A549 (cell line): Measurements from ENCODE around the gene EFCAB8.
A peak's percentile ranks its signal among the peaks of the same experiment; 100 is the strongest.

ENCODE experiments used
- CEBPB ChIP-seq, 2 experiments: fragments of >200 bp in 1 of 2; sonication (Bioruptor Twin) in 1 of 2; formaldehyde crosslinking in 1 of 2; IDR thresholded peaks; 2 replicates each; pipeline ENCODE4 v1.6.1; 2012 to 2016
- EP300 ChIP-seq, 2 experiments: fragments of >200 bp; sonication (Bioruptor Twin); formaldehyde crosslinking; IDR thresholded peaks; 2 replicates in 1 of 2; 3 replicates in 1 of 2; pipeline ENCODE4 v1.6.1; 2016 to 2017
- ESRRA ChIP-seq: fragments of 150-350 bp; IDR thresholded peaks from 2 replicates; pipeline ENCODE4 v1.6.1; 2014; ENCODE audit warnings: mild to moderate bottlenecking, low read length, borderline replicate concordance
- HMGXB4 ChIP-seq: fragments of 250-450 bp; sonication (Bioruptor Pico); IDR thresholded peaks from 2 replicates; pipeline ENCODE4 v1.5.0; 2021; ENCODE audit warnings: mild to moderate bottlenecking, moderate library complexity, borderline replicate concordance
- JUN ChIP-seq, 2 experiments: fragments of >200 bp; sonication (Bioruptor Twin); formaldehyde crosslinking; IDR thresholded peaks; 2 replicates in 1 of 2; 3 replicates in 1 of 2; pipeline ENCODE4 v1.6.1; 2016 to 2017
- JUNB ChIP-seq: fragments of >200 bp; sonication (Bioruptor Twin); formaldehyde crosslinking; IDR thresholded peaks from 2 replicates; pipeline ENCODE4 v1.6.1; 2016
- MAFK ChIP-seq: fragments of 450-650 bp; IDR thresholded peaks from 2 replicates; pipeline ENCODE4 v1.6.1; 2014; ENCODE audit not compliant: partially characterized antibody
- MAZ ChIP-seq: fragments of 150-350 bp; IDR thresholded peaks from 2 replicates; pipeline ENCODE4 v1.6.1; 2014; ENCODE audit warnings: antibody characterized with exemption, low read depth, low read length, borderline replicate concordance
- PHF8 ChIP-seq: fragments of 200-600 bp; sonication (generic); IDR thresholded peaks from 2 replicates; pipeline ENCODE4 v1.6.1; 2016; ENCODE audit warnings: low read depth, mild to moderate bottlenecking, antibody characterized with exemption, moderate library complexity, borderline replicate concordance
- POLR2A ChIP-seq: IDR thresholded peaks from 2 replicates; pipeline ENCODE4 v1.6.1; 2012; ENCODE audit warnings: mild to moderate bottlenecking, low read length
- RAD21 ChIP-seq, 2 experiments: fragments of >200 bp in 1 of 2; sonication (Bioruptor Twin) in 1 of 2; formaldehyde crosslinking in 1 of 2; IDR thresholded peaks in 1 of 2; conservative IDR thresholded peaks in 1 of 2; 2 replicates in 1 of 2; 3 replicates in 1 of 2; pipeline ENCODE4 v1.6.1; 2012 to 2018; ENCODE audit warnings: inconsistent platforms in 1 of 2
- REST ChIP-seq: fragments of 200-600 bp; sonication (generic); IDR thresholded peaks from 2 replicates; pipeline ENCODE4 v1.6.1; 2016; ENCODE audit warnings: antibody characterized with exemption, mild to moderate bottlenecking, moderate library complexity
- TFCP2L1 ChIP-seq: fragments of 250-450 bp; sonication (Bioruptor Pico); IDR thresholded peaks from 2 replicates; pipeline ENCODE4 v1.5.0; 2021; ENCODE audit warnings: mild to moderate bottlenecking
- USF2 ChIP-seq: fragments of 450-650 bp; IDR thresholded peaks from 2 replicates; pipeline ENCODE4 v1.6.1; 2014; ENCODE audit warnings: antibody characterized with exemption

GRCh38 chr20:32887492-32887891 is 28.8 kb downstream of the EFCAB8 start:
- no peak for TF ChIP-seq JUNB
- peak; percentile 45 for TF ChIP-seq MAFK
- no peak for TF ChIP-seq USF2
- TF ChIP-seq ESRRA = no peak
- no peak for TF ChIP-seq CEBPB (IDR thresholded peaks at IDR 0.05)
- TF ChIP-seq RAD21 (conservative IDR thresholded peaks at IDR 0.05 in 1 of 2, IDR thresholded peaks at IDR 0.05 in 1 of 2) = no peak
- no peak for TF ChIP-seq HMGXB4 (CRISPR knock-in tag)
- no peak for TF ChIP-seq REST
- TF ChIP-seq JUN (IDR thresholded peaks at IDR 0.05) = no peak
- TF ChIP-seq POLR2A = no peak
- TF ChIP-seq PHF8 = no peak
- TF ChIP-seq MAZ = no peak
- no peak for TF ChIP-seq EP300 (IDR thresholded peaks at IDR 0.05)
- no peak for TF ChIP-seq TFCP2L1 (CRISPR knock-in tag)
